VCaP (cell line): ENCODE data around the gene IL25.
"Not testable (repeated sequence)": the region's sequence is repeated elsewhere in the genome, so short reads cannot be mapped to it uniquely, and the experiment has no call there.

ENCODE experiments used
- H3K27ac ChIP-seq: fragments of 450-650 bp; 2 replicates; pipeline ENCODE4 v1.5.1; 2017
- TF ChIP-seq, protein P1 (sequence below): fragments of 450-650 bp; conservative IDR thresholded peaks from 2 replicates; pipeline ENCODE4 v1.5.1; 2017; ENCODE audit warnings: mild to moderate bottlenecking, moderate library complexity

Gene IL25

DNA sequence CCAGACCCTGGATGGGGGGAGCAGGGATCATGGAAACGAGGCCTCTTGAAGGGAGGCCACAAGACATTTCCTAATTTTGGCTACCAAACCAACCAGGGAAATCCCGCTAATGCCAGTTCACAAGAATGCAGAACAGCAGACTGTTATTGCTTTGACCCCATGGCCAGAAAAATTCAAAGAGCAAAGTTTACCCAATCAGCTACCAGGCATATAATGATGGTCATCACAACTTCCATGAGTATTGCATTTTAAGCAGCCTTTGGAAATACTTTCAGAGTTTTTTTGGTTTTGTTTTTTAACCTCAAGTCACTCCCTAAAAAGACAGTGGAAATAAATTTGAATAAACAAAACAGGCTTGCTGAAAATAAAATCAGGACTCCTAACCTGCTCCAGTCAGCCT is at the start of gene IL25:
Gene IL25, plus strand, starts transcription at position 301 of the 400 bp plus-strand sequence.
- H3K27ac ChIP-seq: no peak within 1 kb of the TSS
- TF ChIP-seq, protein P1, sequence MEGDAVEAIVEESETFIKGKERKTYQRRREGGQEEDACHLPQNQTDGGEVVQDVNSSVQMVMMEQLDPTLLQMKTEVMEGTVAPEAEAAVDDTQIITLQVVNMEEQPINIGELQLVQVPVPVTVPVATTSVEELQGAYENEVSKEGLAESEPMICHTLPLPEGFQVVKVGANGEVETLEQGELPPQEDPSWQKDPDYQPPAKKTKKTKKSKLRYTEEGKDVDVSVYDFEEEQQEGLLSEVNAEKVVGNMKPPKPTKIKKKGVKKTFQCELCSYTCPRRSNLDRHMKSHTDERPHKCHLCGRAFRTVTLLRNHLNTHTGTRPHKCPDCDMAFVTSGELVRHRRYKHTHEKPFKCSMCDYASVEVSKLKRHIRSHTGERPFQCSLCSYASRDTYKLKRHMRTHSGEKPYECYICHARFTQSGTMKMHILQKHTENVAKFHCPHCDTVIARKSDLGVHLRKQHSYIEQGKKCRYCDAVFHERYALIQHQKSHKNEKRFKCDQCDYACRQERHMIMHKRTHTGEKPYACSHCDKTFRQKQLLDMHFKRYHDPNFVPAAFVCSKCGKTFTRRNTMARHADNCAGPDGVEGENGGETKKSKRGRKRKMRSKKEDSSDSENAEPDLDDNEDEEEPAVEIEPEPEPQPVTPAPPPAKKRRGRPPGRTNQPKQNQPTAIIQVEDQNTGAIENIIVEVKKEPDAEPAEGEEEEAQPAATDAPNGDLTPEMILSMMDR: no peak

DNA sequence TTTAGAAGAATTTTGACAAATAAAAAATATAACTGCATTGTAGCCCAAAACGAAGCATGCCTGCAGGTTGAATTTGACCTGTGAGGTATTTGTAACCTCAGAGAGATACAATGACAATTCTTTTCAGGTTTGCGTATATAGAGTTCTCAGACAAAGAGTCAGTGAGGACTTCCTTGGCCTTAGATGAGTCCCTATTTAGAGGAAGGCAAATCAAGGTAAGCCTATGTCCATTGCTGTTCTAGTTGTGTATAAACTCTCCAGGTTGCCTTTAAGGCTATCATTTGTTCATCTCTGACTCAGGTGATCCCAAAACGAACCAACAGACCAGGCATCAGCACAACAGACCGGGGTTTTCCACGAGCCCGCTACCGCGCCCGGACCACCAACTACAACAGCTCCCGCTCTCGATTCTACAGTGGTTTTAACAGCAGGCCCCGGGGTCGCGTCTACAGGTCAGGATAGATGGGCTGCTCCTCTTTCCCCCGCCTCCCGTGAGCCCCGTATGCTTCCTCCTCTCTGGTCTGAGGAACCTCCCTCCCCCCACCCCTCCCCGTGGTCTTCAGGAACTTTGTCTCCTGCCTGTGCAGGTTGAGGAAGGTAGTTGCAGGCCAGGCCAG is 48.7 kb upstream of the IL25 start:
- H3K27ac ChIP-seq: 0 out of 2 replicates have a peak overlapping the region, but pooled peaks have one; percentile 94
- TF ChIP-seq, protein P1: no peak

- no peak overlapping the region for H3K27ac ChIP-seq
Measured at GRCh38 chr14:23324455-23324846, 48.2 kb upstream of the IL25 start.

GRCh38 chr14:23324993-23325392 is 47.6 kb upstream of the IL25 start:
- TF ChIP-seq, protein P1: no peak
- H3K27ac ChIP-seq: no peak overlapping the region

More at GRCh38 chr14:23324455-23324846, 48.2 kb upstream of the IL25 start:
- TF ChIP-seq, protein P1: no peak

GRCh38 chr14:23325746-23326145 is 46.9 kb upstream of the IL25 start:
- not testable (repeated sequence) for H3K27ac ChIP-seq

DNA sequence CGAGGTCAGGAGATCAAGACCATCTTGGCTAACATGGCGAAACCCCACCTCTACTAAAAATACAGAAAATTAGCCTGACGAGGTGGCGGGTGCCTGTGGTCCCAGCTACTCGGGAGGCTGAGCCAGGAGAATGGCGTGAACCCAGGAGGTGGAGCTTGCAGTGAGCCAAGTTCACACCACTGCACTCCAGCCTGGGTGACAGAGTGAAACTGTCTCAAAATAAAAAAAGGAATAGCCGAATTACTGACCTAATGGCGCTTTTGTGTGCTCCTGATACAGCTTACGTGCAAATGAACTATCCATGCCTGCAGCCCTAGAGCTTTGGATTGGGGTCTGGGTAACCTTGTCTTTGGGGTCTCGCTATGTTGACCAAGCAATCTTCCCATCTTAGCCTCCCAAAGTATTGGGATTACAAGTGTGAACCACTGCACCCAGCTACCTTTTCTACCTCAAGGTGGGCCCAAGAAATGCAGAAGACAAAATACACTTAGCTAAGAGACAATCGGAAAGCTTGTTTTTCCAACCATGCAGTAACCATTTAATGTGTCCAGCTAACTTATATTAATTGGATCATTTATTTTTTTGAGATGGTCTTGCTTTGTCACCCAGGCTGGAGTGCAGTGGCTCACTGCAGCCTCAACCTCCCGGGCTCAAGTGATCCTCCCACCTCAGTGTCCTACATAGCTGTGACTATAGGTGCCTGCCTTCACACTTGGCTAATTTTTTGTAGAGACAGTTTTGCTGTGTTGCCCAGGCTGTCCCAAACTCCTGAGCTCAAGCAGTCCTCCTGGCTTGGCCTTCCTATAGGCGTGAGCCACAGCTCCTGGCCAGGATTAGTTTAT is 45.9 kb upstream of the IL25 start:
- TF ChIP-seq, protein P1: no peak
- H3K27ac ChIP-seq: no peak overlapping the region

- TF ChIP-seq, protein P1: peak; percentile 86
- H3K27ac ChIP-seq: peak overlapping the region; percentile 59
Measured at GRCh38 chr14:23327947-23328744, 44.5 kb upstream of the IL25 start.
